ENCODE data around the gene ZNF785.

GRCh38 chr16:30605158-30605557, 19.7 kb upstream of the ZNF785 start:
- TF ChIP-seq, protein P1, sequence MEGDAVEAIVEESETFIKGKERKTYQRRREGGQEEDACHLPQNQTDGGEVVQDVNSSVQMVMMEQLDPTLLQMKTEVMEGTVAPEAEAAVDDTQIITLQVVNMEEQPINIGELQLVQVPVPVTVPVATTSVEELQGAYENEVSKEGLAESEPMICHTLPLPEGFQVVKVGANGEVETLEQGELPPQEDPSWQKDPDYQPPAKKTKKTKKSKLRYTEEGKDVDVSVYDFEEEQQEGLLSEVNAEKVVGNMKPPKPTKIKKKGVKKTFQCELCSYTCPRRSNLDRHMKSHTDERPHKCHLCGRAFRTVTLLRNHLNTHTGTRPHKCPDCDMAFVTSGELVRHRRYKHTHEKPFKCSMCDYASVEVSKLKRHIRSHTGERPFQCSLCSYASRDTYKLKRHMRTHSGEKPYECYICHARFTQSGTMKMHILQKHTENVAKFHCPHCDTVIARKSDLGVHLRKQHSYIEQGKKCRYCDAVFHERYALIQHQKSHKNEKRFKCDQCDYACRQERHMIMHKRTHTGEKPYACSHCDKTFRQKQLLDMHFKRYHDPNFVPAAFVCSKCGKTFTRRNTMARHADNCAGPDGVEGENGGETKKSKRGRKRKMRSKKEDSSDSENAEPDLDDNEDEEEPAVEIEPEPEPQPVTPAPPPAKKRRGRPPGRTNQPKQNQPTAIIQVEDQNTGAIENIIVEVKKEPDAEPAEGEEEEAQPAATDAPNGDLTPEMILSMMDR (conservative IDR thresholded peaks at IDR 0.05; ENCODE audit: low read length) = no peak
- no peak for TF ChIP-seq EZH2phosphoT487 (IDR thresholded peaks at IDR 0.05; ENCODE audit: borderline replicate concordance, low read depth, low read length)
